HepG2 (cell line): Measurements from ENCODE around the gene SYN1. TPM values are rescaled to one million over a fixed set of nuclear protein-coding genes. Genes with fewer than 3 reads are reported as not detected.

Source experiments
- ATAC-seq: fragments of 200-7000 bp; cut with Tn5 transposase; 3 replicates; pipeline ENCODE4 v1.9.1; 2020; ENCODE audit warnings: mild to moderate bottlenecking, moderate library complexity
- BruUV-seq: library from RNA; stranded (reverse); fragments of 400-500 nt; replicated peaks from 2 replicates; lab custom pipeline; 2021; lab: Mats Ljungman, UMichigan
- CTCF ChIA-PET: fragments of 300-600 bp; formaldehyde crosslinking; extraction: SDS; loops from one replicate; lab custom pipeline; 2021; ENCODE audit warnings: low total read pairs, inconsistent platforms, low intra/inter-chr PET ratio; lab: Yijun Ruan, JAX
- POLR2A ChIA-PET: fragments of 350-600 bp; sonication (Branson Sonifier 250); formaldehyde crosslinking; loops from one replicate; lab custom pipeline; 2020; ENCODE audit warnings: antibody characterized with exemption, inconsistent platforms; lab: Yijun Ruan, JAX
- DNase-seq: peaks from one replicate; pipeline ENCODE4 v3.0.0-alpha.2; 2015; ENCODE audit warnings: low spot score
- FAIRE-seq: peaks from 3 replicates; lab custom pipeline; 2011; peaks lifted over from hg19 to GRCh38; lab: Jason Lieb, UNC
- H2AFZ ChIP-seq: one replicate; pipeline ENCODE4 v1.6.1; 2011; ENCODE audit warnings: low read length, inconsistent platforms
- H3K27ac ChIP-seq: fragments of 300-600 bp; 3 replicates; pipeline ENCODE4 v1.8.0; 2011; ENCODE audit warnings: mixed run types, mild to moderate bottlenecking, mixed read lengths, low read length, inconsistent platforms; ENCODE audit not compliant: insufficient read depth; ENCODE audit errors: extremely low read length
- H3K27me3 ChIP-seq, 2 experiments: fragments of 200-600 bp in 1 of 2; 2 replicates in 1 of 2; 3 replicates in 1 of 2; pipeline versions ENCODE4 v1.6.0 to v1.8.0; 2011; ENCODE audit warnings: low read length in 2 of 2, mild to moderate bottlenecking in 2 of 2, moderate library complexity in 2 of 2, inconsistent platforms in 1 of 2; ENCODE audit not compliant: insufficient read depth in 2 of 2, control insufficient read depth in 1 of 2
- H3K36me3 ChIP-seq, 2 experiments: fragments of 200-600 bp in 1 of 2; replicated peaks in 1 of 2; 2 replicates in 1 of 2; 3 replicates in 1 of 2; pipeline versions ENCODE4 v1.5.1 to v1.8.0; 2011; ENCODE audit warnings: low read length in 2 of 2, inconsistent platforms in 1 of 2; ENCODE audit not compliant: insufficient read depth in 2 of 2, control insufficient read depth in 1 of 2
- H3K4me1 ChIP-seq: 2 replicates; pipeline ENCODE4 v1.5.1; 2012; ENCODE audit warnings: low read length, inconsistent platforms; ENCODE audit not compliant: insufficient read depth
- H3K4me2 ChIP-seq: 2 replicates; pipeline ENCODE4 v1.6.0; 2011; ENCODE audit warnings: low read depth, low read length, inconsistent platforms
- H3K4me3 ChIP-seq, 3 experiments: fragments of 200-600 bp in 1 of 3; sonication (generic), shearing (Covaris generic) in 1 of 3; replicated peaks in 1 of 3; 2 replicates each; pipeline ENCODE4 v1.5.1; 2011 to 2016; ENCODE audit warnings: low read length in 3 of 3, inconsistent platforms in 2 of 3, low read depth in 2 of 3, mild to moderate bottlenecking in 2 of 3, control low read depth in 1 of 3, mixed read lengths in 1 of 3; ENCODE audit not compliant: insufficient read depth in 1 of 3
- H3K79me2 ChIP-seq: one replicate; pipeline ENCODE4 v1.6.1; 2011; ENCODE audit warnings: low read length, inconsistent platforms; ENCODE audit not compliant: insufficient read depth
- H3K9ac ChIP-seq: 2 replicates; pipeline ENCODE4 v1.6.0; 2011; ENCODE audit warnings: mild to moderate bottlenecking, low read depth, low read length, inconsistent platforms; ENCODE audit not compliant: insufficient read depth
- H3K9me3 ChIP-seq: 2 replicates; pipeline ENCODE4 v1.5.1; 2012; ENCODE audit warnings: mild to moderate bottlenecking, low read length
- H4K20me1 ChIP-seq: 2 replicates; pipeline ENCODE4 v1.6.0; 2011; ENCODE audit warnings: inconsistent platforms, mild to moderate bottlenecking, low read length, moderate library complexity; ENCODE audit not compliant: insufficient read depth
- CHCHD3 ChIP-seq: sonication (generic); formaldehyde crosslinking; IDR thresholded peaks from 2 replicates; pipeline ENCODE4 v1.8.0; 2022; ENCODE audit warnings: mild to moderate bottlenecking, missing genetic modification reagents, moderate library complexity
- KDM2A ChIP-seq: sonication (generic); formaldehyde crosslinking; IDR thresholded peaks from 2 replicates; pipeline ENCODE4 v1.4.0; 2020; ENCODE audit warnings: low read depth, missing genetic modification reagents, borderline replicate concordance
- KLF16 ChIP-seq, 2 experiments: sonication (generic) in 1 of 2; formaldehyde crosslinking in 1 of 2; IDR thresholded peaks; 2 replicates each; pipeline versions ENCODE4 v1.6.1 to v1.8.0; 2016 to 2023; ENCODE audit warnings: missing genetic modification reagents in 2 of 2, missing compliant biosample characterization in 1 of 2
- MAFG ChIP-seq: sonication (generic); formaldehyde crosslinking; IDR thresholded peaks from 2 replicates; pipeline ENCODE4 v1.5.1; 2020; ENCODE audit warnings: mild to moderate bottlenecking, missing genetic modification reagents
- NCOA5 ChIP-seq: sonication (generic); formaldehyde crosslinking; IDR thresholded peaks from 2 replicates; pipeline ENCODE4 v1.4.0; 2020; ENCODE audit warnings: missing genetic modification reagents
- PAF1 ChIP-seq: IDR thresholded peaks from 2 replicates; pipeline ENCODE4 v1.6.1; 2016; ENCODE audit warnings: missing genetic modification reagents, missing compliant biosample characterization
- PLRG1 ChIP-seq: fragments of 450-650 bp; conservative IDR thresholded peaks from 2 replicates; pipeline ENCODE4 v1.6.1; 2016
- POLR2G ChIP-seq: fragments of 200-400 bp; formaldehyde crosslinking; IDR thresholded peaks from 2 replicates; pipeline ENCODE4 v1.6.1; 2018; ENCODE audit warnings: mild to moderate bottlenecking, low read depth, low read length, moderate library complexity
- SOX6 ChIP-seq, 2 experiments: fragments of 450-650 bp in 1 of 2; sonication (generic) in 1 of 2; formaldehyde crosslinking in 1 of 2; IDR thresholded peaks; 2 replicates each; pipeline versions ENCODE4 v1.4.0 to v1.6.1; 2017 to 2020; ENCODE audit warnings: antibody characterized with exemption in 1 of 2, mild to moderate bottlenecking in 1 of 2, missing genetic modification reagents in 1 of 2
- ZC3H4 ChIP-seq: sonication (generic); formaldehyde crosslinking; IDR thresholded peaks from 2 replicates; pipeline ENCODE4 v1.4.0; 2020; ENCODE audit warnings: missing genetic modification reagents, borderline replicate concordance
- WGBS: methylation state at CpG from one replicate; pipeline ENCODE4 v1.1.6; 2017; ENCODE audit warnings: low lambda C conversion rate; 5-methylcytosine and 5-hydroxymethylcytosine counted together
- in situ Hi-C: cut with HindIII; loops from 2 replicates; pipeline ENCODE4 v1.10.0; 2017; ENCODE audit warnings: low pct_unique_long_range_greater_than_20kb; ENCODE audit not compliant: extremely low pct_ligation_motif_present
- intact Hi-C: fragments of 100-400 bp; cut with micrococcal nuclease; formaldehyde crosslinking; loops from one replicate; pipeline ENCODE4 v1.10.0; 2022; ENCODE audit not compliant: unreplicated experiment
- polyA plus RNA-seq, 8 experiments: library from polyadenylated mRNA; depleted of rRNA in 3 of 8; stranded (reverse) in 7 of 8; unstranded in 1 of 8; fragments of >200 nt; fragmentation: Illumina TruSeq in 4 of 8; extraction: Trizol in 4 of 8; gene quantifications; 2 replicates each; pipeline versions ENCODE4 v1.2.1 to v1.2.3, GENCODE V29; 2011 to 2016; ENCODE audit warnings: low read depth in 4 of 8, missing spikeins in 1 of 8, mixed read lengths in 1 of 8; ENCODE audit not compliant: insufficient read depth in 1 of 8
- total RNA-seq, 5 experiments: library from RNA; depleted of rRNA; stranded (reverse); fragments of >200 nt; fragmentation: Illumina TruSeq; extraction: Trizol; gene quantifications; 2 replicates each; pipeline ENCODE4 v1.2.3, GENCODE V29; 2016; ENCODE audit warnings: low read depth in 1 of 5
- TF ChIP-seq, protein P1 (sequence below): sonication (generic); formaldehyde crosslinking; IDR thresholded peaks from 2 replicates; pipeline ENCODE4 v1.5.0; 2020; ENCODE audit warnings: missing genetic modification reagents
- TF ChIP-seq, protein P2 (sequence below): sonication (generic); formaldehyde crosslinking; IDR thresholded peaks from 2 replicates; pipeline ENCODE4 v1.4.0; 2020; ENCODE audit warnings: missing genetic modification reagents, borderline replicate concordance

The SYN1 gene
- total and polyA plus RNA-seq, 2 of the 13 experiments (the other 11 are each of a cell fraction or from before 2014, with no cell fraction given), result not detected

DNA sequence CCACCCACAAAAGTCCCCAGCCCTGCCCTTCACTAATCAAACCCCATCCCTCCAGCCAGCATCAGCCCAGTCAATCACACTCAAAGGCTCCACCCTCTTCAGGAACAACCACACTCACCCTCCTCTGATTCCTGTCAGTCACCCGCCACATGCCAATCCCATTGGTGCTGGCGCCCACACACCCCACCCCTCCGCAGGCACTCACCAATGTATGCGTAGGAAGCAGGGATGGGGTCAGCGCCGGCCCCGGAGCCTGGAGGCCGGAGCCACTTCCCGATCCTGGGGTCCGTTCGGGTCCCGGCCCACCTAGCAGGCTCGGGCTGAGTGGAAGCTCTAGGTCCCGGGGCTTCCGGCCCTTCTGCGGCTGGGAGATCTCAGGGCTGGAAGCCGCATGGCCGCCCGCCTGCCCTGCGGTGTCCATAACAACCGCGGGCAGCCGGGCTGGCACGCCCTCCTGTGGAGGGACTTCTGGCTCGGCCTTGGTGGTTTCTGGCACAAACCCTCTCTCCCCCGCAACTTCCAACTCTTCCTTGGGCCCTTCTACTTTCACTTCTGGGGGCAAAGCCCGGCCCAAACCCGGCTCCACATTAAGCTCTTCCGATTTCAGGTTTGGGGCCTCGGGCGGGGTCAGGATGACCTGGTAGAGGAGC is 18.0 kb upstream of the SYN1 start:
- DNase-seq, result no peak
- Histone ChIP-seq H3K36me3 (peaks cover 0 to 34% of the 10 kb centered on the region in 2 experiments; a peak in 4 of 5 replicates), H4K20me1 (no peaks in the 10 kb centered on the region), H3K4me1 (no peaks in the 10 kb centered on the region), H3K4me2 (no peak overlapping the region), H2AFZ (no peak overlapping the region), H3K9ac (no peak overlapping the region), H3K27ac (no peak overlapping the region), H3K27me3 (no peaks in the 10 kb centered on the region), H3K4me3 (no peak overlapping the region), H3K79me2 (no peaks in the 10 kb centered on the region), H3K9me3 (no peaks in the 10 kb centered on the region)
- no peak for FAIRE-seq
- POLR2A ChIA-PET, result no interaction called here
- no TSS peak for BruUV-seq
- no peak for TF ChIP-seq SOX6 (IDR thresholded peaks at IDR 0.05)
- no peak for TF ChIP-seq SOX6 (CRISPR knock-in tag; IDR thresholded peaks at IDR 0.05)
- CTCF ChIA-PET, result no interaction called here
- no peak for ATAC-seq
- in situ Hi-C loops, result no loop called here
- intact Hi-C loops, result no loop called here
- 100% methylated on average over 4 of the region's 31 CpGs for WGBS

DNA sequence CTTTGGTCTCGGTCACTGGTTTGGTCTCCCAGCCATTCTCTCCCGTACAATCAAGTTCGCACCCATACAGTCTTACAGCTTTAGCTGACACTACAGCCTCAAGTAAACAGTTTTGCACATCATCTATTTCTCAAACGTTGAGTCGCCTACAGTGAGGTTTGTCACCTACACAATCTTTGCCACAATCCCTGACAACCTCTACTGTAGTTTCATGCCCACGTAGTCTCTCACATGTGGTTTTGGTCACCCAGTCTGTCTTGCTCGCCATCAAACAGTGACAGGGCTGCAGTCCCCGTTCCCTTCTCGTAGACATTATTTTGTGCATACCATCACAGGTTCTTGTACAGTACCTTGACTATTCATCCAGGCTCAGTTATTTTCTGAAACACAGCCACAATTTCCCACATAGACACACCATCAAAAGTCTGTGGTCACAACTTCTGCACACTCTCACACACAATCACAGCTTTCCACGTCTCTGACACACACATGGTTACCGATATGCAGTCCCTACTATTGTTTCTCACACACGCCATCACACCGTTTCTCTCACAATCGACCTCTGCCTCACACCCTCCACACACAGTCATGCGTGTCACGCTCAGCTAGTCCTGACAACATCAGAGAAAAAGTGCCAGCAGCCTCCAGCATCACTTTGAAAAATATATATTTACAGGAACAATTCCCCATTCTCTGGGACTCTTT is 15.4 kb upstream of the SYN1 start:
- in situ Hi-C loops, result no loop called here
- no peak for FAIRE-seq
- TF ChIP-seq MAFG (CRISPR knock-in tag), result no peak
- TF ChIP-seq, protein P1, sequence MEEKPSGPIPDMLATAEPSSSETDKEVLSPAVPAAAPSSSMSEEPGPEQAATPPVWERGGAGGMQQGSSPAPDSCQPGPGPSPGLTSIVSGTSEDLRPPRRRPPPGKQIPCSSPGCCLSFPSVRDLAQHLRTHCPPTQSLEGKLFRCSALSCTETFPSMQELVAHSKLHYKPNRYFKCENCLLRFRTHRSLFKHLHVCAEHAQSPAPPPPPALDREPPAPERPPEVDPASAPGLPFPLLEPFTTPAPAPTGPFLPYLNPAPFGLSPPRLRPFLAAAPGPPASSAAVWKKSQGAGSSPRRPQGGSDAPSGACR (CRISPR knock-in tag), result no peak
- TF ChIP-seq KLF16 (CRISPR knock-in tag; IDR thresholded peaks at IDR 0.05), result no peak
- TF ChIP-seq KDM2A (CRISPR knock-in tag), result no peak
- TF ChIP-seq PAF1, result no peak
- no peak for TF ChIP-seq ZC3H4
- TF ChIP-seq CHCHD3 (CRISPR knock-in tag), result no peak
- TF ChIP-seq, protein P2, sequence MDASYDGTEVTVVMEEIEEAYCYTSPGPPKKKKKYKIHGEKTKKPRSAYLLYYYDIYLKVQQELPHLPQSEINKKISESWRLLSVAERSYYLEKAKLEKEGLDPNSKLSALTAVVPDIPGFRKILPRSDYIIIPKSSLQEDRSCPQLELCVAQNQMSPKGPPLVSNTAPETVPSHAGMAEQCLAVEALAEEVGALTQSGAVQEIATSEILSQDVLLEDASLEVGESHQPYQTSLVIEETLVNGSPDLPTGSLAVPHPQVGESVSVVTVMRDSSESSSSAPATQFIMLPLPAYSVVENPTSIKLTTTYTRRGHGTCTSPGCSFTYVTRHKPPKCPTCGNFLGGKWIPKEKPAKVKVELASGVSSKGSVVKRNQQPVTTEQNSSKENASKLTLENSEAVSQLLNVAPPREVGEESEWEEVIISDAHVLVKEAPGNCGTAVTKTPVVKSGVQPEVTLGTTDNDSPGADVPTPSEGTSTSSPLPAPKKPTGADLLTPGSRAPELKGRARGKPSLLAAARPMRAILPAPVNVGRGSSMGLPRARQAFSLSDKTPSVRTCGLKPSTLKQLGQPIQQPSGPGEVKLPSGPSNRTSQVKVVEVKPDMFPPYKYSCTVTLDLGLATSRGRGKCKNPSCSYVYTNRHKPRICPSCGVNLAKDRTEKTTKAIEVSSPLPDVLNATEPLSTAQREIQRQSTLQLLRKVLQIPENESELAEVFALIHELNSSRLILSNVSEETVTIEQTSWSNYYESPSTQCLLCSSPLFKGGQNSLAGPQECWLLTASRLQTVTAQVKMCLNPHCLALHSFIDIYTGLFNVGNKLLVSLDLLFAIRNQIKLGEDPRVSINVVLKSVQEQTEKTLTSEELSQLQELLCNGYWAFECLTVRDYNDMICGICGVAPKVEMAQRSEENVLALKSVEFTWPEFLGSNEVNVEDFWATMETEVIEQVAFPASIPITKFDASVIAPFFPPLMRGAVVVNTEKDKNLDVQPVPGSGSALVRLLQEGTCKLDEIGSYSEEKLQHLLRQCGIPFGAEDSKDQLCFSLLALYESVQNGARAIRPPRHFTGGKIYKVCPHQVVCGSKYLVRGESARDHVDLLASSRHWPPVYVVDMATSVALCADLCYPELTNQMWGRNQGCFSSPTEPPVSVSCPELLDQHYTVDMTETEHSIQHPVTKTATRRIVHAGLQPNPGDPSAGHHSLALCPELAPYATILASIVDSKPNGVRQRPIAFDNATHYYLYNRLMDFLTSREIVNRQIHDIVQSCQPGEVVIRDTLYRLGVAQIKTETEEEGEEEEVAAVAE (CRISPR knock-in tag), result no peak
- no peak for TF ChIP-seq PLRG1
- TF ChIP-seq POLR2G, result no peak
- TF ChIP-seq NCOA5 (CRISPR knock-in tag), result no peak

More for the DNA sequence above, 15.4 kb upstream of the SYN1 start:
- no peaks in the 10 kb centered on the region for H3K27me3 ChIP-seq
- no peak overlapping the region for H3K9ac ChIP-seq
- no peaks in the 10 kb centered on the region for H4K20me1 ChIP-seq
- no peak for ATAC-seq
- ChIA-PET POLR2A (no interaction called here), CTCF (no interaction called here)
- H3K9me3 ChIP-seq, result no peaks in the 10 kb centered on the region
- DNase-seq, result no peak
- H3K27ac ChIP-seq, result no peak overlapping the region
- H3K4me2 ChIP-seq, result no peak overlapping the region
- peaks cover 0 to 19% of the 10 kb centered on the region in 2 experiments; a peak in 3 of 5 replicates for H3K36me3 ChIP-seq
- no peak overlapping the region for H3K4me3 ChIP-seq
- H3K4me1 ChIP-seq, result no peaks in the 10 kb centered on the region
- intact Hi-C loops, result no loop called here
- WGBS, result 94% methylated on average over 16 of the region's 16 CpGs
- H2AFZ ChIP-seq, result no peak overlapping the region
- H3K79me2 ChIP-seq, result no peaks in the 10 kb centered on the region
- no TSS peak for BruUV-seq
